Measurements from ENCODE around the gene NKX1-1.

Gene NKX1-1

GRCh38 chr4:1356181-1356998 lies 49.9 kb downstream of the NKX1-1 start:
- DNase-seq: no peak

DNA sequence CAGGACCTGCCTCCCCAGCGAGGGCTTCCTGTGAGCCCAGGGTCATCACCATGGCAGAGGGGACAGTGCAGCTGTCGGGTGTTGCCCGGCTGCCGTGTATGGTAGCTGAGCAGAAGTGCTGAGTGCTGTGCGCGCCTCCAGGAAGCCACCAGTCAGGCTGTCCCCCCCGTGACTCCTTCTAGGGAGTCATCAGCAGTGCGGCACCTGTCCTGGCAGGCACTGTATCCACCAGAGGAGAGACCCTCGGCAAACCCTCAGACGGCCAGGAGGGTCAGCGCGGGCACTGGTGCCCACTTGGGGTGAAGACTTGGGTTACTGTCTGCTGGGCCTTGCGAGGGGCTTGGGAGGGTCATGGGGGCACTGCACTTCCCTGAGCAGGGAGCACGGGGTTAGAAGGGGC lies 50.9 kb downstream of the NKX1-1 start:
- DNase-seq: no peak

DNA sequence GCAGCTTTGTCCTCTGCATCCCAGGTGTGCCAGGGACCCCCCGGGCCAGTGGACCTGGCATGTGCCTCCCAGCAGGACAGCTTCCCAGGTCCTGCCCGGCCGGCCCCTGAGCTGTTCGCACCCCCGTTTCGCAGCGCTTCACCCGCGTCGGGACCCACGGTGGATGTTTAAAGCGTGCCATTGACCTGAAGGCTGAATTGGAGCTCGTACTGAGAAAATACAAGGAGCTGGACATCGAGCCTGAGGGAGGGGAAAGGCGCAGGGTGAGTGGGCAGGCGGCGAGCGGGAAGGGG lies 51.3 kb downstream of the NKX1-1 start:
- DNase-seq: no peak

DNA sequence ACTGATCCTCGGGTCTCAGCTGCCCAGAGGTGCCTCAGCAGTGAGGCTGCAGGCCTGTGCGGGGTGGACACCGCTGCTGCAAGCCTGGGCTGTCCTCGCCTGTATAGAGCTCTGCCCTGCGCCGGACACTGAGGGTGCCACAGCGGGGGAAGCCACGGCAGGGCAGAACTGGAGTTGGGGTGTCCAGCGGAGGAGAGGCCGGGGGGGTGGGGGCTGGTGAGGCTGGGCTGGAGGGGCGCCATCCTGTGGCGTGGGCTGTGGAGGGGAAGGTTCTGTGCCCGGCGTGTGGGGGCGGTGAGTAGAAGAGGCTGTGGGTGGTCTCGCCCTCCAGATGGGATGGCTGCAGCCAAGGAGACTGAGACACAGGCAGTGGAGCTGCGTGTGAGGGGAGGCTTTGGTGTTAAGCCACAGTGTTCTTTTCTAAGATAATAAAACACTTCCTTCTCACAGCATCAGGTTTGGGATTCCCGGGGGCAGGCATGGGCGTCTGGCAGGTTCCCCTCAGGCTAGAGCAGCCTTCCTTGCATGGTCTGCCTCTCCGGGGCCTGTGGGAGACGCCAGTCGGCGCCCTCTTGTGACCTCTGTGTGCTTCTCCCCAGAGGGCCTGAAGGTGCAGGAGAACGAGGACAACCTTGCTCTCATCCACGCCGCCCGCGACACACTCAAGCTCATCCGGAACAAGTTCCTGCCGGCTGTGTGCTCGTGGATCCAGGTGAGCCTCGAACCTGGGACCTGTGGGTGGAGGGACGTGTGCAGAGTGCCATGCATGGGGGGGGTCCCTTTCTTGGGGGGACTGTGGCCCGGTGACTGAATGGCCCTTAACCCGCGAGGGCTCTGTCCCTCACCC lies 51.9 kb downstream of the NKX1-1 start:
- no peak for DNase-seq

GRCh38 chr4:1353186-1354055 lies 52.8 kb downstream of the NKX1-1 start:
- DNase-seq: no peak
